GM19452 (cell line): ENCODE results near the gene EPS8L1.
"Not testable (repeated sequence)": the region's sequence is repeated elsewhere in the genome, so short reads cannot be mapped to it uniquely, and the experiment has no call there.

Source experiments
- ATAC-seq: cut with Tn5 transposase; IDR thresholded peaks from one replicate; pipeline ENCODE4 v1.9.1; 2021; ENCODE audit not compliant: unreplicated experiment

Gene EPS8L1

DNA sequence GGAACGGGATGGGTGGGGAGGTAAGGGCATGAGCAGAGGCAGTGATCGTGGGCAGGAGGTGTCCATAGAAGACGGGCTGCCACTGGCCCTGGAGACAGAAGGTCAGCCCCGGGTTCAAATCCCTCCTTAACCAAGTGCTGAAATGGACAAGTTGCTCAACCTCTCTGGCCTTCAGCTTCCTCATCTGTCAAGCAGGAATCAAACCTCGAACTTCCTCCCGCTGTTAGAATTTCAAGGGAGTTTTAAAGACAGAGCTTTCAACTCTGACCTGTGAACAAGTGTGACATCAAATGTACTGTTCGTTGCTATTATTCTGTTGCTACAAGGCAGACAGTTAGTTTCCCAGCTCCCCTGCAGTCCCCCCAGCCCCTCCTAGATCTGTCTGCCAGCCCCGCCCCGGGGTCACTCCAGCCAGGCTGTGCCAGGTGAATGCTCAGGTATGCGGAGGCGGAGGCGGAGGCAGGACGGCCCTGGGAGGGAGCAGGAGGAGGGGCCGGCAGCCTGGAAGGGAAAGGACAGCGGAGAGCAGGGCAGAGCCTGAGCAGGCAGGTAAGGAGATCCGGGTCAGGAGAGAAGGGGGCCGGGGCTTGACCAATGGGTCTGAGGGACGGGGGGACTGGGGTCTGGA lies at the start of gene EPS8L1:
Gene EPS8L1 (plus strand): TSS at position 499 of the 628 bp plus-strand sequence. CDS start 576 bp downstream, outside the sequence.
- no peak for ATAC-seq

DNA sequence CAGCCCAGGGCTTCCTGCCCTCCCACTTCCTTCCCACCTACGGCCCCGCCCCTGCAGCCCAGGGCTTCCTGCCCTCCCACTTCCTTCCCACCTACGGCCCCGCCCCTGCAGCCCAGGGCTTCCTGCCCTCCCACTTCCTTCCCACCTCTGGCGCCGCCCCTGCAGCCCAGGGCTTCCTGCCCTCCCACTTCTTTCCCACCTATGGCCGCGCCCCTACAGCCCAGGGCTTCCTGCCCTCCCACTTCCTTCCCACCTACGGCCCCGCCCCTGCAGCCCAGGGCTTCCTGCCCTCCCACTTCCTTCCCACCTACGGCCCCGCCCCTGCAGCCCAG lies 48.6 kb upstream of the EPS8L1 start:
- ATAC-seq, result not testable (repeated sequence)

DNA sequence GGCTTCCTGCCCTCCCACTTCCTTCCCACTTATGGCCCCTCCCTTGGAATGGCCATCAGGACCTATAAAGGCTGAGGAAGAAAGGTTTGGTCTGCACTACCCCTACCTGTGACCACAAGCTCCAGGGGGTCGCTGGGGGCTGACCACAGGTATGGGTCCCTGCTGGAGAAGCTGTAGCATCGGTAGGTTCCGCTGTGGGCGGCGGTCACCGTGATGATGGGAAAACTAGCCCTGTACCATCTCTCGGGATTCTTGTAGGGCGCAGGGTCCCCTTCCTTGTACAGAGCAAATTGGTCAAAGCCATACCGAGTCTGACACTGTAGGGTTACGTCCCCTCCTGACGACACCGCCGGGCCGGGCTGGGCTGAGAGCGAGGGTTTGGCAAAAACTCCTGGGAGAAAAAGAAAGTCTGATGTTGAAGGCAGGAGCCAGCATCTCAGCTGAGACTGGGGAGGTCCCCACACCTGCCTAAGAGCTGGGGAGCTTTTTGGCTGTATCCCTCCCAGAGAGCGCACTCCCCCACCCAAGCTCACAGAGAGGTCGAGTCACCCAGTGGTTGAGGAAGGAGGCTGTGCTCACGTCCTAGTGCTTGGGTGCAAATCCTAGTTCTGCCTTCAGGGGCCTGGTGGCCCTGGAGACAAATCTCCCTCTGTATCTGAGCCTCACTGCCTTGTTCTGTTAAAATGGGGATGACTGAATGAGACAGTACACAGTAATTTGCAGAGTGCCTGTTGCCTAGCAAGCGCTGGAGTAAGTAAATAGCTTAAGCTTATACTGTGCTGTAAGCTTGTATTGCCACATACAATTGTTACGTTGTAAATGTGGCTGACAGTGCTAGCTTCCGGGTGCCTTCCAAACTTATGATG lies 48.0 kb upstream of the EPS8L1 start:
- no peak for ATAC-seq

DNA sequence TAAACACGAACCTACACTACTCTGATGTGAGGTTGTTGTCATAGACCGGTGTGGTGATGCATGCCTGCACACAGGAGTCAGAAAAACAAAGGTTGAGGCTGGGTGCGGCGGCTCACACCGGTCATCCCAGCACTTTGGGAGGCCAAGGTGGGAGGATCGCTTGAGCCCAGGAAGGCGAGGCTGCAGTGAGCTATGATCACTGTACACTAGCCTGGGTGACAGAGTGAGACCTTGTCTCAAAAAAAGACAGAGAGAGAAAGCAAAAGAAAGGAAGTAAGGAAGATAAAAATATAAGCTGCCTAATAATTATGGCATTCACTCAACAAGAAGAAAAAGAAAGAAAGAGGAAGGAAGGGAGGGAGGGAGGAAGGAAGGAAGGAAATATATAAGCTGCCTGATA lies 46.9 kb upstream of the EPS8L1 start:
- no peak for ATAC-seq

DNA sequence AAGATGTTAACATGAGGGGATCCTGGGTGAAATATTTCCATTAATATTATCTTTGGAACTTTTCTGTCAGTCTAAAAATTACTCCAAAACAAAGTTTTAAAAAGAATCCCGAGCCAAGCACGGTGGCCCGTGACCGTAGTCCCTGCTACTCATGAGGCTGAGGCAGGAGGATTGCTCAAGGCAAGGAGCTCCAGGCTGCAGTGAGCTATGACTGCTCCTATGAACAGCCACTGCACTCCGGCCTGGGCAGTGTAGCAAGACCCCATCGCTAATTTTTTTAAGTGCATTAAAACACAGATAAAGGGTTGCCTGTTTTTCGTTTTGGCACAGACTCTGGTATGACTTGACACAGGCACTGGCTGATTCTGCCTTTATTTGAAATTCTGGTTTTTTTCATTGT lies 44.5 kb upstream of the EPS8L1 start:
- ATAC-seq, result no peak

DNA sequence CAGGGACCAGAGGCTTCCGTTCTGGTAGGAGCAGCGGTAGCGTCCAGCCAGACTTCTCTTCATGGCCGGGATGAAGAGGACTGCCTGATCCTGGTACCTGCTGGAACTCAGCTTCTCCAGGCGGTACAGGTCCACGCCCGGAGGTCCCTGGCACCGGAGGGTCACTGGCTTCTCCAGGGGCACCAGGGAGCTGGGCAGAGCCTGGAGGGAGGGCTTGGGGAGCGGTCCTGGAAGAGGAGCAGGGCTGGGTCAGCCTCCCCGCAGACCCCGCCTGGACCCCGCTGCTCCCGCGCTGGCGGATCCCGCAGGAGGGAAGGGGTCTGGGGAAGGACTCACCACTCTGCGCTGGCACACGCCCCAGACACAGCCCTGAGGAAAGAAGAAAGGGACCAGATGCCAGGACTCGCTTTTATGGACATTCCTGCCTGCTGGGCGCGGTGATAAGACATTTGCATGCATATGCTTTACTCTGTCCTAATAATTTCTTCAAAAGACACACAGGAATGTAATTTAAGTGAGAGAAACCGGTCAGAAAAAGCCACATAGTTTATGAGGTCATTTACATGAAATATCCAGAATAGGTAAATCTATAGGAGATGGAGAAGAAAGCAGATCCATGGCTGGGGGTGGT lies 43.4 kb upstream of the EPS8L1 start:
- ATAC-seq, result no peak

DNA sequence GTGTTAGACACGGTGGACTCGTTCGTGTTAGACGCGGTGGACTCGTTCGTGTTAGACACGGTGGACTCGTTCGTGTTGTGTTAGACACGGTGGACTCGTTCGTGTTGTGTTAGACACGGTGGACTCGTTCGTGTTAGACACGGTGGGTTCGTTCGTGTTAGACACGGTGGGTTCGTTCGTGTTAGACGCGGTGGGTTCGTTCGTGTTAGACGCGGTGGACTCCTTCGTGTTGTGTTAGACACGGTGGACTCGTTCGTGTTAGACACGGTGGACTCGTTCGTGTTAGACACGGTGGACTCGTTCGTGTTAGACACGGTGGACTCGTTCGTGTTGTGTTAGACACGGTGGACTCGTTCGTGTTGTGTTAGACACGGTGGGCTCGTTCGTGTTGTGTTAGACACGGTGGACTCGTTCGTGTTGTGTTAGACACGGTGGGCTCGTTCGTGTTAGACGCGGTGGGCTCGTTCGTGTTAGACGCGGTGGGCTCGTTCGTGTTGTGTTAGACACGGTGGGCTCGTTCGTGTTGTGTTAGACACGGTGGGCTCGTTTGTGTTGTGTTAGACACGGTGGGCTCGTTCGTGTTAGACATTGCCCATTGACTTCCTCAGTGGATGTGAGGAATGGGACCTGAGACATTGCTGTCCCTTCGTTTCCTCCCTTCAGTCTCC lies 42.6 kb upstream of the EPS8L1 start:
- ATAC-seq, result not testable (repeated sequence)

DNA sequence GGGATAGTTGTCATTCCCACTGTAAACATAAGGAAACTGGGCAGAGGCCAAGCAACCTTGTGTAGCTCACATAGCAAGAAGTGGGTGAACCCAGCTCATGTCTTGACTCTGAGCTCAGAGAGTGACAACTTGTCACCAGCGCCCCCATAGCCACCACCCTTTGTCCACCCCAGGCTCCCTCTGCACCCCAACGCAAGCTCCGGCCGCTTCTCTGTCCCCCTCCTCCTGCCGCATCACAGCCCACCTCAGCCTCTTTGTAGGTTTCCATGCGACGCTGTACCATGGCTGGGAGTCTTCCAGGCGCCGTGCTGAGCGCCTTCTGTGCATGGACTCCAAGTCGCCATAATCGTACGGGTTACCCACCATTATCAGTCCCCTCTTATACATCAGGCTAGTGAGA lies 40.9 kb upstream of the EPS8L1 start:
- ATAC-seq, result no peak

DNA sequence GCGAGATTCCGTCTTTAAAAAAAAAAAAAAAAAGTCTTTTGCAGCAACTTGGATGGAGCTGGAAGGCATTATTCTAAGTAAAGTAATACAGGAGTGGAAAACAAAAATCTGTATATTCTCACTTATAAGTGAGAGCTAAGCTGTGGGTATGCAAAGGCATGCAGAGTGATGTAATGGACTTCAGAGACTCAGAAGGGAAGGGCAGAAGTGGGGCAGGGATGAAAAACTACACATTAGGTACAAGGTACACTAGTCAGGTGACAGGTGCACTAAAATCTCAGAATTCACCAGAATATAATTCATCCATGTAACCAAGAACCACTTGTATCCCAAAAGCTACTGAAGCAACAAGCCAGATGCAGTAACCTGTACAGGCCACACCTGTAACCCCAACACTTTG lies 39.6 kb upstream of the EPS8L1 start:
- ATAC-seq, result no peak

DNA sequence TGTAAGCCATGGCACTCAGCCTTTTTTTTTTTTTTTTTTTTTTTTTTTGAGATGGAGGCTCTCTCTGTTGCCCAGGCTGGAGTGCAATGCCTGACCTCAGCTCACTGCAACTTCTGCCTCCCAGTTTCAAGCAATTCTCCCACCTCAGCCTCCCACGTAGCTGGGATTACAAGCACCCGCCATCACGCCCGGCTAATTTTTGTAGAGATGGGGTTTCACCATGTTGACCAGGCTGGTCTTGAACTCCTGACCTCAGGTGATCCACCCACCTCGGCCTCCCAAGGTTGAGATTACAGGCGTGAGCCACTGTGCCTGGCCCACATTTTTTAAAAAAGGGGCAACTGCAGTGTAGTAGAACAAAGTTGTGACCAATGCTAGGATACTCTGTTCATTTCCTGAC lies 38.1 kb upstream of the EPS8L1 start:
- not testable (repeated sequence) for ATAC-seq

DNA sequence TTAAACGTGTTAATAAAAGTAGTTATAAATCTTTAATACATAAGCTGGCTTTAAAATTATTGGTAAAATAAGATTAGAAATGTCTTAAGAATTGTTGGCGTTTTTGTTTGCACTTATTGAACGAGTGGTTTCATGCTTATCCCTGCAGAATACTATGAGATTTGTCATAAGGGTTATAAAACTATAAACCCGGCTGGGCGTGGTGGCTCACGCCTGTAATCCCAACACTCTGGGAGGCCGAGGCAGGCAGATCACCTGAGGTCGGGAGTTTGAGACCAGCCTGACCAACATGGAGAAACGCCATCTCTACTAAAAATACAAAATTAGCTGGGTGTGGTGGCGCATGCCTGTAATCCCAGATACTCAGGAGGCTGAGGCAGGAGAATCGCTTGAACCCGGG lies 35.0 kb upstream of the EPS8L1 start:
- not testable (repeated sequence) for ATAC-seq

DNA sequence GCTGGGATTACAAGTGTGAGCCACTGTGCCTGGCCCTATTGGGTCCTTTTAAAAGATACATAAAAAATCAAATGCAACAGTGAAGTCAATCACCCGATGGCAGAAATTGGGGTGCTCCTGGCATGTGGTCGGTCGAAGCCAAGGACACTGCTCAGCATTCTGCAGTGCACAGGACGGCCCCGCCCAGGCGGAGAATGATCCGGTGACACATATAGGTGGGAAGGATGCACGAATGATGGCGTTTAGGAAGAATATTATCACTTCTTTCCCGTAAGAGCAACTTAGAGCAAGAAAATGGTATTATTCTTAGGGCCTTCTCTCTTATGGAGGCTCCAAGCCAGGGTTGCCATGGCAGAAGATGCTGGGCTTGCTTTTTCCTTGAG lies 34.4 kb upstream of the EPS8L1 start:
- ATAC-seq, result no peak

DNA sequence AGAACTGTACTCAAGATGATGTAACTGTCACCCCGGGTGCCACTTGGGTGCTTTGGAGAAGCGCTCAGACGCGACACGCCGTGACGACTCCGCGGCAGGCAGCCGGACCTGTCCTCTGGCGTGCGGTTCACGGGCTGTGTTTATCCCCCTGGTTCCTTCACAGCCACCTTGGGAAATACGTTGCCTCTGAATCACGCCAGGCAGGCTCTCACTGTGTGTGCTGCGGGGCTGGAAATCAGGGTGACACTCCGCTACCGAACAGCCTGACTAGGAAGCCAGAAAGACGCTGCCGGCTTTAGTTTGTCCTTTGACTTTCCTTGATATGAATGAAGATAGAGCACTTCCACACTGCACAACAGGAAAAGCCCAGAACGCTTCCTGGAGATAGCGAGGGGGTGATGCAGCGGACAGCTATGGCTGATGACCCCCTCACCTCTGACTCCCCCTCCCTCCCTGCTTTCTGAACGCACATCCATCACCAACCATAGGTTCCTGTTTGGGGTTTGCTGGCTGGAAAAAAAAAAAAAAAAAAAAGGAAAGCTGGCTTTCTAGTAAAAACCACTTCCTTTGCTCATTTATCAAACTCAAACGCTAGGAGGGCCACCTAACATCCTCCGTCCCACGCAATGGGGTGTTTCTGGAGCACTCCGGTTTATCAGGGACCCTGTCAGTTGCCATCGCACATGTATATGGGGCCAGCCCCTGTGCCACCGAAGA lies 33.9 kb upstream of the EPS8L1 start:
- no peak for ATAC-seq

DNA sequence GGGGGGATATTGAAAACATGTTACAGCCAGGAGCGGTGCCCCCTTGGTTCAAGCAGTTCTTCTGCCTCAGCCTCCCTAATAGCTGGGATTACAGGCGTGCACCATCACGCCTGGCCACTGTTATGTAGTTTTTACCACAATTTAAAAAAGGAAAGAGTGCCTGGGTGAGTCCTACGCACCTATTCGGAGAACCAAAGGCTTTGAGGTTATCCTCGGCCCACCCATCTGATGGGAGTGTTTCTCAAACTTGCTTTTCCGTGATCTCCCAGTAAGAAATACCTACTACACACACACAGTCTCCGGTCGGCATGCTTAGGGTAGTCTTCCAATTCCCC lies 33.4 kb upstream of the EPS8L1 start:
- no peak for ATAC-seq

DNA sequence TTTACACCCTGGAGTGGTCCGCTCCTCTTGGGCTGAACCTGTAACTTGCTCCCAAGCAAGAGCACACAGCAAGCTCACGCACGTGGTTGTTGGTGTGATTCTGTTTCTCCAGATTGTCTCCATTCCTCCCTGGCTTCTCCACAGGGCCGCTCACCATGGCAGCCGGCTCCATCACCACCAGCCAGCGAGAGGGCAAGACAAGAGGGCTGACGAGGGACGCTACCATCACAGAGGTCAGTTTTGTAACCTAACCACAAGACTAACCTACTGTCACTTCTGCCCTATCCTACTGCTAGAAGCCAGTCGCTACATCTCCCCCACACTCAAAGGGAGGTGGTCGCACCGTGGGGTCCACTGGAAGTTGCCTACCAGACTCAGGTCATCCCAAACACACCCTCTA lies 33.0 kb upstream of the EPS8L1 start:
- no peak for ATAC-seq

DNA sequence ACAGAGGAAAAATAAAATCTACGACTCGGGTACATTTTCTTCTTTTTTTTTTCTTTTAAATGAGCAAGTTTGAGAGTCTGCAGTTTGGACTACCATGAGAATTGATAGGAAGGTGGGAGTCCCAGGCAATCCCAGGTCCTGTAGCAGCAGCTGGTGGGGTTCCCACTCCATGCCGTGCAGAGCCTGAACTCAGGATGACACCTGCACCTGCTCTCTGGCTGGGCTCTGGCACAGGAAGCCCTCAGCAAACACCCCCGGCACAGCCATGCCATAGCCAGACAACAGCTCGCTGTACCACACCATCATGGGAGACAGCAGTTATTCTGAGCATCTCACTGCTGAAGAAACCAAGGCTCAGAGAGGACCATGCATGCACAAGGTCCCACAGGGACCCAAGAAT lies 31.4 kb upstream of the EPS8L1 start:
- ATAC-seq, result no peak

DNA sequence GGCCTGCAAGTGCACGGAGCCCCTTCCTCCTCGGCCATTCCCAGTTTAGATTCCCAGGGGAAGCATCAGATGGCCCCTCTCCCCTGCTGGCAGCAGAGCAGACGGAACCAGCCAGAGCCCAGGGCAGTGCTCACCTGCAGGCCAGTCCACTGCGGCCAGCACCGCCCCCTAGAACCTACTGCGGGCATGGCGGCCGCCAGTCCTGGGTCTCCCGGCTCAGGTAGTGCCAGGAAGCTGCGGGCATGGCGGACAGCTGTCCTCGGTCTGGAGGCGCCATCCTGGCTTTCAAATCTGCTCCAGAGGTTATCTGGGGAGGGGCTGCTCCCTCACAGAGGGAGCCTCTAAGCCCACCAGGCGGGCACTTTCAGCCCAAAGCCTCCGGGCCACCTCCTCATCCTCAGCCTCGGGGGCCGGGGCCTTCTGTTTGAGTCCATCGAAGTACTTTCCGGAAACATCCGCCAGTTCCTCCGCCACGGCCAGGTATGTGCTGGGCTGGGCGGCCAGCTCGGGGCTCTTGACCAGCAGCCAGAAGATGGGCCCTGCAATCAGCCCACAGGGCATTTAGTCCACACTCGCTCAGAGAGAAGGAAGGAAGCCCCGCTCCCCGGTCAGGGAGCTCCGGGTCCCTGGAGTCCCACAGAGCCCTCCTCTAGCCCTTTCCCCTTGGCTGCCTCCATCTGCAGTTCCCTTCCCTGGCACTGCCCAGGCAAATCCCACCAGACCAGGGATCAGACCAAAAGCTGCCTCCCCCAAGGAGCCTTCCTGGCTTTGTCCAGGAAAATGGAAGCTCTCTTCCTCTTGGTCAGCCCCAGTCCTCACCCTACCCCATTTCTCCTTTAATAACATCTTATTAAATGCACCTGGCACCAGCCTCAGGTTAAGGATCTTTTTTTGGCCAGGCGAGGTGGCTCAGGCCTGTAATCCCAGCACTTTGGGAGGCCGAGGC lies 30.6 kb upstream of the EPS8L1 start:
- no peak for ATAC-seq

DNA sequence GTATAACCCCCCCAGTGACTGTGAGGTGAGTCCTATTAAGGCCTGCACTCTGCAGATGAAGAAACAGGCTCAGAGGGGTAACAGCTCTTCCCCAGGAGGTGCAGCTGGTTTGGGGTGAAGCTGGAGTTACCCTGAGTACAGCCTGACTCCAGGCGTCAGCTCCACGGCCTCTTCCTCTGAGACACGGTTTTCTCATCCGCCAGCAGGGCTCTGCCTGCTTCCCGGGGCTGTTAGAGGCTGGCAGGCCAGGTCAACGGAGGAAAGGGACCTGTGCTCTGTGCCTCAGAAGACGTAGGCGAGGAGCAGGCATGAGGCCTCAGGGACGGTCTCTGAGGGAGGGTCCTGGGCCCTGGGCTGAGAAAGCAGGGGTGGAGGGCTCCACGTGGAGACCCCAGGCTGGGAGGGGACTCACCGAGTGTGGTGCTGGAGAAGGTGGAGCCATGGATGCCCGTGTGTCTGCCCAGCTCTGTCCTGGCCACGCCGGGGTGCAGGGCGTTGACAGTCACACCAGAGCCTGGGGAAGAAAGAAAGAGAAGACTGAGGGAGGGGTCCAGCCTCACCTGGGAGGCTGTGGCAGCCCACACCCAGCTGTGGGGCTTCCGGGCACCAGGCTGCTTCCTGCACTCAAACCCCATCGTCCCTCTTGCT lies 28.6 kb upstream of the EPS8L1 start:
- ATAC-seq, result no peak

DNA sequence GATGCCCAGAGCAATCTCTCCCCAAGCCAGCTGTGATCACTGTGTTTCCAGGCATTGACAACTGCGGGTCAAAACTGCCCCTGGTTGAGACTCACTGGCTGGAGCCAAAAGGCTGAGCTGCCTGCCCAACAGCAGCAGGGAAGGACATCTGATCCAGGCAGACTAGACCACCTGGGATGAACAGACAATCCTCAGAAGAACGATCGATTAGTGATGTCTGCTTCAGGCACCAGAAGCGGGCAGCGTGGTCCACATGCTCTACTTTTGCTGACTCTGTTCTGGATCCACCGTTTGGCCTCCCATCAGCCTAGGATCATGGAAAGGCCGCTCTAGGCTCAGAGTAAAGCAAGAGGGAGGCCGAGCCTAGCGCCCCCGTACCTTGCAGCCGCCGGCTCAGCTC lies 27.7 kb upstream of the EPS8L1 start:
- no peak for ATAC-seq

DNA sequence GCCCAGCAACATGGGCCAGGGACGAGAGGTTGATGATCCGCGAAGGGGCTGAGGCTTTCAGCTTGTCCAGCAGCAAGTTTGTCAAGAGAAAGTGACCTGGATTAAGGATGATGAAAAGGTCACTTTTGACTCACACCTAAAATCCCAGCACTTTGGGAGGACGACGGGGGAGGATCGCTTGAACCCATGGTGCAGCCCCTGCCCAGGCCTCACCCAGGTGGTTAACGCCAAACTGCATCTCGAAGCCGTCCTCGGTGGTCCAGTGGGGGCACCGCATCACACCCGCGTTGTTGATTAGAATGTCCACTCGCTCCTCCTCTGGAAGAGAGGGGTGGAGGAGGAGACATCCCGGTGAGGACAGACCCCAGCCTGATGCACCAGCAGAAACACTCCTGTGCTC lies 27.2 kb upstream of the EPS8L1 start:
- ATAC-seq, result no peak
